SJCRH30 (cell line): ENCODE measurements around the gene CCR8. TPM values are rescaled to one million over a fixed set of nuclear protein-coding genes. Genes with fewer than 3 reads are reported as not detected.
"Not testable (repeated sequence)": the region's sequence is repeated elsewhere in the genome, so short reads cannot be mapped to it uniquely, and the experiment has no call there.

Source experiments
- DNase-seq, 2 experiments: peaks; one replicate each; pipeline ENCODE4 v3.0.0-alpha.2; 2015 to 2020
- H3K27ac ChIP-seq: fragments of 250-450 bp; sonication (Bioruptor Pico); 2 replicates; pipeline ENCODE4 v1.5.1; 2020; ENCODE audit warnings: mild to moderate bottlenecking, moderate library complexity
- H3K27me3 ChIP-seq: fragments of 250-450 bp; sonication (Bioruptor Pico); 2 replicates; pipeline ENCODE4 v1.5.1; 2020; ENCODE audit warnings: mild to moderate bottlenecking, moderate library complexity
- H3K36me3 ChIP-seq: fragments of 250-450 bp; sonication (Bioruptor Pico); 2 replicates; pipeline ENCODE4 v1.5.1; 2020; ENCODE audit warnings: mild to moderate bottlenecking, moderate library complexity
- H3K4me1 ChIP-seq: fragments of 250-450 bp; sonication (Bioruptor Pico); 2 replicates; pipeline ENCODE4 v1.5.1; 2020; ENCODE audit warnings: mild to moderate bottlenecking, moderate library complexity
- H3K4me3 ChIP-seq: fragments of 250-450 bp; sonication (Bioruptor Pico); 2 replicates; pipeline ENCODE4 v1.5.1; 2020; ENCODE audit warnings: mild to moderate bottlenecking, moderate library complexity
- H3K9me3 ChIP-seq: fragments of 250-450 bp; sonication (Bioruptor Pico); replicated peaks from 2 replicates; pipeline ENCODE4 v1.5.1; 2020; ENCODE audit warnings: mild to moderate bottlenecking, moderate library complexity
- total RNA-seq: library from RNA; depleted of rRNA; stranded (reverse); fragments of >200 nt; shearing (Covaris generic); gene quantifications from 2 replicates; pipeline ENCODE4 v1.2.3, GENCODE V29; 2014

The CCR8 gene
- total RNA-seq, 1 experiment from 2014 or later: not detected

GRCh38 chr3:39350714-39351113, 21.2 kb downstream of the CCR8 start:
- Histone ChIP-seq H3K4me3 (no peak overlapping the region), H3K27me3 (no peaks in the 10 kb centered on the region), H3K4me1 (no peaks in the 10 kb centered on the region), H3K36me3 (no peaks in the 10 kb centered on the region), H3K9me3 (no peaks in the 10 kb centered on the region), H3K27ac (no peak overlapping the region)
- no peak for DNase-seq

- not testable (repeated sequence) for H3K4me3 ChIP-seq, H3K4me1 ChIP-seq, H3K27me3 ChIP-seq, H3K36me3 ChIP-seq, DNase-seq, H3K27ac ChIP-seq, H3K9me3 ChIP-seq
Observed at GRCh38 chr3:39351134-39351533, 21.6 kb downstream of the CCR8 start.

- not testable (repeated sequence) for H3K4me3 ChIP-seq, DNase-seq, H3K9me3 ChIP-seq, H3K36me3 ChIP-seq, H3K27ac ChIP-seq, H3K4me1 ChIP-seq, H3K27me3 ChIP-seq
Observed at GRCh38 chr3:39353168-39353927, 23.8 kb downstream of the CCR8 start.

- no peak for DNase-seq
- Histone ChIP-seq H3K27me3 (no peaks in the 10 kb centered on the region), H3K36me3 (no peaks in the 10 kb centered on the region), H3K4me1 (no peaks in the 10 kb centered on the region), H3K4me3 (no peak overlapping the region), H3K9me3 (no peaks in the 10 kb centered on the region), H3K27ac (no peak overlapping the region)
Observed at GRCh38 chr3:39358333-39358732, 28.8 kb downstream of the CCR8 start.

GRCh38 chr3:39361252-39361927, 31.9 kb downstream of the CCR8 start:
- Histone ChIP-seq H3K4me1 (no peaks in the 10 kb centered on the region), H3K27me3 (no peaks in the 10 kb centered on the region), H3K9me3 (no peaks in the 10 kb centered on the region), H3K4me3 (no peak overlapping the region), H3K36me3 (no peaks in the 10 kb centered on the region), H3K27ac (no peak overlapping the region)
- DNase-seq: no peak

- Histone ChIP-seq H3K9me3 (no peaks in the 10 kb centered on the region), H3K27me3 (no peaks in the 10 kb centered on the region), H3K4me1 (no peaks in the 10 kb centered on the region), H3K27ac (no peak overlapping the region), H3K36me3 (no peaks in the 10 kb centered on the region), H3K4me3 (no peak overlapping the region)
- no peak for DNase-seq
Observed at GRCh38 chr3:39362192-39362591, 32.7 kb downstream of the CCR8 start.

GRCh38 chr3:39362812-39363211, 33.3 kb downstream of the CCR8 start:
- Histone ChIP-seq H3K36me3 (no peaks in the 10 kb centered on the region), H3K4me1 (no peaks in the 10 kb centered on the region), H3K4me3 (no peak overlapping the region), H3K27me3 (no peaks in the 10 kb centered on the region), H3K9me3 (no peaks in the 10 kb centered on the region), H3K27ac (no peak overlapping the region)
- DNase-seq: no peak

- not testable (repeated sequence) for H3K27ac ChIP-seq, H3K4me3 ChIP-seq, H3K27me3 ChIP-seq, H3K4me1 ChIP-seq, H3K36me3 ChIP-seq, H3K9me3 ChIP-seq, DNase-seq
Observed at GRCh38 chr3:39370450-39370849, 40.9 kb downstream of the CCR8 start.

GRCh38 chr3:39372833-39373232, 43.3 kb downstream of the CCR8 start:
- Histone ChIP-seq H3K4me1 (no peaks in the 10 kb centered on the region), H3K27ac (no peak overlapping the region), H3K36me3 (no peaks in the 10 kb centered on the region), H3K4me3 (no peak overlapping the region), H3K9me3 (no peaks in the 10 kb centered on the region), H3K27me3 (no peaks in the 10 kb centered on the region)
- no peak for DNase-seq

- DNase-seq: no peak
- Histone ChIP-seq H3K4me1 (no peaks in the 10 kb centered on the region), H3K4me3 (no peak overlapping the region), H3K27ac (no peak overlapping the region), H3K36me3 (no peaks in the 10 kb centered on the region), H3K9me3 (no peaks in the 10 kb centered on the region), H3K27me3 (no peaks in the 10 kb centered on the region)
Observed at GRCh38 chr3:39376959-39377634, 47.6 kb downstream of the CCR8 start.

GRCh38 chr3:39378088-39378487, 48.6 kb downstream of the CCR8 start:
- Histone ChIP-seq H3K4me3 (no peak overlapping the region), H3K4me1 (no peaks in the 10 kb centered on the region), H3K9me3 (no peaks in the 10 kb centered on the region), H3K36me3 (no peaks in the 10 kb centered on the region), H3K27me3 (no peaks in the 10 kb centered on the region), H3K27ac (no peak overlapping the region)
- DNase-seq: peak; percentile 4 to 32

- Histone ChIP-seq H3K36me3 (no peaks in the 10 kb centered on the region), H3K4me1 (no peaks in the 10 kb centered on the region), H3K9me3 (no peaks in the 10 kb centered on the region), H3K27ac (no peak overlapping the region), H3K4me3 (no peak overlapping the region), H3K27me3 (no peaks in the 10 kb centered on the region)
- no peak for DNase-seq
Observed at GRCh38 chr3:39378957-39379777, 49.7 kb downstream of the CCR8 start.

GRCh38 chr3:39379778-39380155, 50.3 kb downstream of the CCR8 start:
- Histone ChIP-seq H3K27me3 (no peaks in the 10 kb centered on the region), H3K4me3 (no peak overlapping the region), H3K4me1 (no peaks in the 10 kb centered on the region), H3K27ac (no peak overlapping the region), H3K9me3 (no peaks in the 10 kb centered on the region), H3K36me3 (no peaks in the 10 kb centered on the region)
- no peak for DNase-seq

- Histone ChIP-seq H3K27me3 (no peaks in the 10 kb centered on the region), H3K27ac (no peak overlapping the region), H3K36me3 (no peaks in the 10 kb centered on the region), H3K4me3 (no peak overlapping the region), H3K4me1 (no peaks in the 10 kb centered on the region), H3K9me3 (no peaks in the 10 kb centered on the region)
- no peak for DNase-seq
Observed at GRCh38 chr3:39381432-39381831, 51.9 kb downstream of the CCR8 start.
